K562 (cell line): ENCODE data around the gene DAZAP1. TPM values are rescaled to one million over a fixed set of nuclear protein-coding genes. Genes with fewer than 3 reads are reported as not detected.

Experiments
- HNRNPH1 ChIP-seq: fragments of 200-400 bp; formaldehyde crosslinking; optimal IDR thresholded peaks from 2 replicates; pipeline ENCODE3; 2017; ENCODE audit warnings: low read depth, mild to moderate bottlenecking, low read length, moderate library complexity
- MXI1 ChIP-seq: IDR thresholded peaks from 2 replicates; pipeline ENCODE4 v1.6.1; 2011; ENCODE audit warnings: low read depth, mild to moderate bottlenecking, improper control_type of control experiment, low read length
- MYBL2 ChIP-seq, 2 experiments: fragments of 450-650 bp in 1 of 2; sonication (generic) in 1 of 2; formaldehyde crosslinking in 1 of 2; IDR thresholded peaks; 2 replicates each; pipeline versions ENCODE4 v1.6.1 to v1.8.1; 2017 to 2022; ENCODE audit warnings: borderline replicate concordance in 1 of 2, inconsistent platforms in 1 of 2, low read depth in 1 of 2, mild to moderate bottlenecking in 1 of 2, missing genetic modification reagents in 1 of 2, moderate library complexity in 1 of 2
- PCBP2 ChIP-seq: fragments of 200-400 bp; formaldehyde crosslinking; IDR thresholded peaks from 2 replicates; pipeline ENCODE4 v1.6.1; 2018; ENCODE audit warnings: low read length, low read depth, mild to moderate bottlenecking, moderate library complexity; ENCODE audit not compliant: poor library complexity, severe bottlenecking
- PHB2 ChIP-seq: fragments of 450-650 bp; IDR thresholded peaks from 2 replicates; pipeline ENCODE4 v1.6.1; 2017; ENCODE audit warnings: low read depth
- SMAD4 ChIP-seq: fragments of 250-450 bp; sonication (Bioruptor Pico); conservative IDR thresholded peaks from 2 replicates; pipeline ENCODE4 v1.8.0; 2021; ENCODE audit warnings: inconsistent platforms, mild to moderate bottlenecking, moderate library complexity
- SP1 ChIP-seq: sonication (generic); formaldehyde crosslinking; IDR thresholded peaks from 2 replicates; pipeline ENCODE4 v1.8.1; 2022; ENCODE audit warnings: mild to moderate bottlenecking, missing genetic modification reagents
- SREBF2 ChIP-seq: sonication (generic); formaldehyde crosslinking; IDR thresholded peaks from 2 replicates; pipeline ENCODE4 v1.4.0; 2020; ENCODE audit warnings: mild to moderate bottlenecking, missing genetic modification reagents
- STAT5A ChIP-seq: IDR thresholded peaks from 2 replicates; pipeline ENCODE4 v1.6.1; 2012; ENCODE audit warnings: low read length, inconsistent platforms, borderline replicate concordance
- TFAM ChIP-seq: fragments of 250-450 bp; sonication (Bioruptor Pico); conservative IDR thresholded peaks from 2 replicates; pipeline ENCODE4 v1.5.0; 2021; ENCODE audit warnings: mild to moderate bottlenecking, moderate library complexity
- ZNF212 ChIP-seq: fragments of 450-650 bp; formaldehyde crosslinking; IDR thresholded peaks from 2 replicates; pipeline ENCODE4 v1.4.0; 2020; ENCODE audit warnings: mild to moderate bottlenecking
- ZNF395 ChIP-seq: fragments of 200-800 bp; sonication (Bioruptor generic); IDR thresholded peaks from 2 replicates; pipeline ENCODE4 v1.6.1; 2017; ENCODE audit warnings: missing genetic modification characterization, missing compliant biosample characterization
- ZNF444 ChIP-seq: fragments of 250-450 bp; sonication (Bioruptor Pico); IDR thresholded peaks from 2 replicates; pipeline ENCODE4 v1.4.0; 2020; ENCODE audit warnings: mild to moderate bottlenecking, moderate library complexity
- polyA plus RNA-seq, 8 experiments: library from polyadenylated mRNA; depleted of rRNA in 4 of 8; stranded (reverse) in 5 of 8; unstranded in 3 of 8; fragments of >200 nt; fragmentation: Nextera tagmentation in 2 of 8; fragmentation: Illumina TruSeq in 1 of 8; extraction: Ambion mirVana in 2 of 8; extraction: Trizol in 1 of 8; gene quantifications; 2 replicates each; pipeline versions ENCODE4 v1.2.1 to v1.2.3, GENCODE V29; 2011 to 2014; ENCODE audit warnings: inconsistent platforms in 1 of 8, missing spikeins in 1 of 8
- total RNA-seq, 7 experiments: library from RNA; depleted of rRNA in 6 of 7; stranded (reverse); fragments of >200 nt in 6 of 7; fragmentation: Illumina TruSeq in 2 of 7; extraction: Trizol in 2 of 7; gene quantifications; 2 replicates each; pipeline versions ENCODE4 v1.2.1 to v1.2.3, GENCODE V29; 2011 to 2021; ENCODE audit warnings: low replicate concordance in 1 of 7
- TF ChIP-seq, protein P1 (sequence below): sonication (generic); formaldehyde crosslinking; IDR thresholded peaks from 2 replicates; pipeline ENCODE4 v1.8.0; 2022; ENCODE audit warnings: mild to moderate bottlenecking, missing genetic modification reagents
- TF ChIP-seq, protein P2 (sequence below): fragments of 250-450 bp; sonication (Bioruptor Pico); IDR thresholded peaks from 2 replicates; pipeline ENCODE4 v1.9.0; 2021; ENCODE audit warnings: mild to moderate bottlenecking
- TF ChIP-seq, protein P3 (sequence below): fragments of 250-450 bp; sonication (Bioruptor Pico); IDR thresholded peaks from 2 replicates; pipeline ENCODE4 v1.4.0; 2020; ENCODE audit warnings: mild to moderate bottlenecking, moderate library complexity, borderline replicate concordance
- TF ChIP-seq, protein P4 (sequence below): fragments of 450-650 bp; IDR thresholded peaks from 2 replicates; pipeline ENCODE4 v1.6.1; 2017; ENCODE audit warnings: antibody characterized with exemption, mild to moderate bottlenecking

Gene DAZAP1
- total and polyA plus RNA-seq, 9 of the 15 experiments (the other 6 are each of a cell fraction or from before 2014, with no cell fraction given), result 10.8 to 289 (median 142) TPM

- TF ChIP-seq ZNF395 (CRISPR knock-in tag) (no peak), PCBP2 (no peak), SREBF2 (CRISPR knock-in tag) (no peak), MYBL2 (IDR thresholded peaks at IDR 0.05; ENCODE audit: low read depth) (no peak), MYBL2 (CRISPR knock-in tag; IDR thresholded peaks at IDR 0.05; ENCODE audit: borderline replicate concordance) (no peak), PHB2 (no peak), ZNF444 (CRISPR knock-in tag) (no peak), SP1 (CRISPR knock-in tag) (peak; percentile 96), SMAD4 (peak; percentile 61), ZNF212 (CRISPR knock-in tag) (peak; percentile 67; the same call in 1 of the 2 replicates), STAT5A (no peak; the same call in 1 of the 2 replicates), TFAM (CRISPR knock-in tag) (no peak), MXI1 (peak; percentile 86), HNRNPH1 (no peak)
- TF ChIP-seq, protein P1, sequence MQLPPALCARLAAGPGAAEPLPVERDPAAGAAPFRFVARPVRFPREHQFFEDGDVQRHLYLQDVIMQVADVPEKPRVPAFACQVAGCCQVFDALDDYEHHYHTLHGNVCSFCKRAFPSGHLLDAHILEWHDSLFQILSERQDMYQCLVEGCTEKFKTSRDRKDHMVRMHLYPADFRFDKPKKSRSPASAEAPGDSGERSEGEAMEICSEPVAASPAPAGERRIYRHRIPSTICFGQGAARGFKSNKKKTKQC (CRISPR knock-in tag), result peak; percentile 71; the same call in 1 of the 2 replicates
- TF ChIP-seq, protein P2, sequence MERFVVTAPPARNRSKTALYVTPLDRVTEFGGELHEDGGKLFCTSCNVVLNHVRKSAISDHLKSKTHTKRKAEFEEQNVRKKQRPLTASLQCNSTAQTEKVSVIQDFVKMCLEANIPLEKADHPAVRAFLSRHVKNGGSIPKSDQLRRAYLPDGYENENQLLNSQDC (CRISPR knock-in tag), result peak; percentile 83; the same call in 1 of the 2 replicates
- TF ChIP-seq, protein P3, sequence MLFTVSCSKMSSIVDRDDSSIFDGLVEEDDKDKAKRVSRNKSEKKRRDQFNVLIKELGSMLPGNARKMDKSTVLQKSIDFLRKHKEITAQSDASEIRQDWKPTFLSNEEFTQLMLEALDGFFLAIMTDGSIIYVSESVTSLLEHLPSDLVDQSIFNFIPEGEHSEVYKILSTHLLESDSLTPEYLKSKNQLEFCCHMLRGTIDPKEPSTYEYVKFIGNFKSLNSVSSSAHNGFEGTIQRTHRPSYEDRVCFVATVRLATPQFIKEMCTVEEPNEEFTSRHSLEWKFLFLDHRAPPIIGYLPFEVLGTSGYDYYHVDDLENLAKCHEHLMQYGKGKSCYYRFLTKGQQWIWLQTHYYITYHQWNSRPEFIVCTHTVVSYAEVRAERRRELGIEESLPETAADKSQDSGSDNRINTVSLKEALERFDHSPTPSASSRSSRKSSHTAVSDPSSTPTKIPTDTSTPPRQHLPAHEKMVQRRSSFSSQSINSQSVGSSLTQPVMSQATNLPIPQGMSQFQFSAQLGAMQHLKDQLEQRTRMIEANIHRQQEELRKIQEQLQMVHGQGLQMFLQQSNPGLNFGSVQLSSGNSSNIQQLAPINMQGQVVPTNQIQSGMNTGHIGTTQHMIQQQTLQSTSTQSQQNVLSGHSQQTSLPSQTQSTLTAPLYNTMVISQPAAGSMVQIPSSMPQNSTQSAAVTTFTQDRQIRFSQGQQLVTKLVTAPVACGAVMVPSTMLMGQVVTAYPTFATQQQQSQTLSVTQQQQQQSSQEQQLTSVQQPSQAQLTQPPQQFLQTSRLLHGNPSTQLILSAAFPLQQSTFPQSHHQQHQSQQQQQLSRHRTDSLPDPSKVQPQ (CRISPR knock-in tag), result no peak
- TF ChIP-seq, protein P4, sequence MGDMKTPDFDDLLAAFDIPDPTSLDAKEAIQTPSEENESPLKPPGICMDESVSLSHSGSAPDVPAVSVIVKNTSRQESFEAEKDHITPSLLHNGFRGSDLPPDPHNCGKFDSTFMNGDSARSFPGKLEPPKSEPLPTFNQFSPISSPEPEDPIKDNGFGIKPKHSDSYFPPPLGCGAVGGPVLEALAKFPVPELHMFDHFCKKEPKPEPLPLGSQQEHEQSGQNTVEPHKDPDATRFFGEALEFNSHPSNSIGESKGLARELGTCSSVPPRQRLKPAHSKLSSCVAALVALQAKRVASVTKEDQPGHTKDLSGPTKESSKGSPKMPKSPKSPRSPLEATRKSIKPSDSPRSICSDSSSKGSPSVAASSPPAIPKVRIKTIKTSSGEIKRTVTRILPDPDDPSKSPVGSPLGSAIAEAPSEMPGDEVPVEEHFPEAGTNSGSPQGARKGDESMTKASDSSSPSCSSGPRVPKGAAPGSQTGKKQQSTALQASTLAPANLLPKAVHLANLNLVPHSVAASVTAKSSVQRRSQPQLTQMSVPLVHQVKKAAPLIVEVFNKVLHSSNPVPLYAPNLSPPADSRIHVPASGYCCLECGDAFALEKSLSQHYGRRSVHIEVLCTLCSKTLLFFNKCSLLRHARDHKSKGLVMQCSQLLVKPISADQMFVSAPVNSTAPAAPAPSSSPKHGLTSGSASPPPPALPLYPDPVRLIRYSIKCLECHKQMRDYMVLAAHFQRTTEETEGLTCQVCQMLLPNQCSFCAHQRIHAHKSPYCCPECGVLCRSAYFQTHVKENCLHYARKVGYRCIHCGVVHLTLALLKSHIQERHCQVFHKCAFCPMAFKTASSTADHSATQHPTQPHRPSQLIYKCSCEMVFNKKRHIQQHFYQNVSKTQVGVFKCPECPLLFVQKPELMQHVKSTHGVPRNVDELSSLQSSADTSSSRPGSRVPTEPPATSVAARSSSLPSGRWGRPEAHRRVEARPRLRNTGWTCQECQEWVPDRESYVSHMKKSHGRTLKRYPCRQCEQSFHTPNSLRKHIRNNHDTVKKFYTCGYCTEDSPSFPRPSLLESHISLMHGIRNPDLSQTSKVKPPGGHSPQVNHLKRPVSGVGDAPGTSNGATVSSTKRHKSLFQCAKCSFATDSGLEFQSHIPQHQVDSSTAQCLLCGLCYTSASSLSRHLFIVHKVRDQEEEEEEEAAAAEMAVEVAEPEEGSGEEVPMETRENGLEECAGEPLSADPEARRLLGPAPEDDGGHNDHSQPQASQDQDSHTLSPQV, result peak; percentile 64; the same call in 1 of the 2 replicates
Measured at GRCh38 chr19:1438035-1438932, 30.9 kb downstream of the DAZAP1 start, which contains the start of gene RPS15 (continued).
